H9 (cell line): ENCODE results near the gene SAT2. TPM values are rescaled to one million over a fixed set of nuclear protein-coding genes. Genes with fewer than 3 reads are reported as not detected.

ENCODE experiments used
- DNase-seq: peaks from one replicate; pipeline ENCODE4 v3.0.0-alpha.2; 2017
- H2AFZ ChIP-seq: one replicate; pipeline ENCODE4 v1.6.1; 2013; ENCODE audit warnings: mild to moderate bottlenecking, low read length, control low read depth, moderate library complexity
- H2AK5ac ChIP-seq: 2 replicates; pipeline ENCODE4 v1.6.1; 2013; ENCODE audit warnings: low read length, control low read depth, mixed read lengths; ENCODE audit not compliant: insufficient read length
- H2BK120ac ChIP-seq: one replicate; pipeline ENCODE4 v1.6.1; 2013; ENCODE audit warnings: low read depth, mild to moderate bottlenecking, low read length, control low read depth, inconsistent platforms; ENCODE audit not compliant: poor library complexity, severe bottlenecking
- H2BK12ac ChIP-seq: 2 replicates; pipeline ENCODE4 v1.6.1; 2013; ENCODE audit warnings: low read length, control low read depth, mixed read lengths, low read depth; ENCODE audit not compliant: insufficient read length
- H2BK15ac ChIP-seq: 2 replicates; pipeline ENCODE4 v1.6.1; 2013; ENCODE audit warnings: low read depth, low read length, control low read depth
- H2BK20ac ChIP-seq: one replicate; pipeline ENCODE4 v1.6.1; 2013; ENCODE audit warnings: low read depth, mild to moderate bottlenecking, low read length, control low read depth, inconsistent platforms; ENCODE audit not compliant: poor library complexity, severe bottlenecking
- H2BK5ac ChIP-seq: 2 replicates; pipeline ENCODE4 v1.6.1; 2013; ENCODE audit warnings: low read length, control low read depth, mixed read lengths; ENCODE audit not compliant: insufficient read length
- H3K14ac ChIP-seq: 2 replicates; pipeline ENCODE4 v1.6.1; 2013; ENCODE audit warnings: low read length, control low read depth; ENCODE audit not compliant: insufficient read depth
- H3K18ac ChIP-seq: 2 replicates; pipeline ENCODE4 v1.6.1; 2013; ENCODE audit warnings: low read depth, mild to moderate bottlenecking, mixed read lengths, low read length, control low read depth; ENCODE audit not compliant: insufficient read length
- H3K23ac ChIP-seq: 2 replicates; pipeline ENCODE4 v1.6.1; 2013; ENCODE audit warnings: low read length, control low read depth, mixed read lengths, low read depth; ENCODE audit not compliant: insufficient read length
- H3K23me2 ChIP-seq: 2 replicates; pipeline ENCODE4 v1.6.1; 2013; ENCODE audit warnings: low read depth, mild to moderate bottlenecking, mixed read lengths, low read length, control low read depth; ENCODE audit not compliant: insufficient read length, poor library complexity, severe bottlenecking
- H3K27ac ChIP-seq: 2 replicates; pipeline ENCODE4 v1.5.1; 2013; ENCODE audit warnings: low read length, control low read depth, mixed read lengths, low read depth; ENCODE audit not compliant: insufficient read length
- H3K27me3 ChIP-seq: 2 replicates; pipeline ENCODE4 v1.6.1; 2013; ENCODE audit warnings: low read length, control low read depth, inconsistent platforms; ENCODE audit not compliant: insufficient read depth
- H3K4ac ChIP-seq: 2 replicates; pipeline ENCODE4 v1.6.1; 2013; ENCODE audit warnings: low read depth, mild to moderate bottlenecking, control low read depth, inconsistent platforms, low read length, moderate library complexity
- H3K4me1 ChIP-seq: 2 replicates; pipeline ENCODE4 v1.6.1; 2013; ENCODE audit warnings: low read length, control low read depth, inconsistent platforms; ENCODE audit not compliant: insufficient read depth
- H3K4me2 ChIP-seq: 2 replicates; pipeline ENCODE4 v1.6.1; 2013; ENCODE audit warnings: low read length, control low read depth, mixed read lengths; ENCODE audit not compliant: insufficient read length, insufficient read depth
- H3K56ac ChIP-seq: 2 replicates; pipeline ENCODE4 v1.6.1; 2013; ENCODE audit warnings: low read depth, mild to moderate bottlenecking, mixed read lengths, low read length, control low read depth; ENCODE audit not compliant: insufficient read length
- H3K79me1 ChIP-seq: 2 replicates; pipeline ENCODE4 v1.6.1; 2013; ENCODE audit warnings: low read depth, mild to moderate bottlenecking, moderate library complexity, low read length, control low read depth, inconsistent platforms; ENCODE audit not compliant: insufficient read depth, poor library complexity, severe bottlenecking
- H3K79me2 ChIP-seq: 2 replicates; pipeline ENCODE4 v1.6.1; 2013; ENCODE audit warnings: low read length, control low read depth, inconsistent platforms; ENCODE audit not compliant: insufficient read depth
- H3K9ac ChIP-seq: 2 replicates; pipeline ENCODE4 v1.6.1; 2013; ENCODE audit warnings: low read length, control low read depth, mixed read lengths; ENCODE audit not compliant: insufficient read length; ENCODE audit errors: extremely low read depth
- H3K9me3 ChIP-seq: one replicate; pipeline ENCODE4 v1.6.1; 2013; ENCODE audit warnings: low read depth, low read length, inconsistent platforms; ENCODE audit not compliant: control insufficient read depth
- H3T11ph ChIP-seq: one replicate; pipeline ENCODE4 v1.6.1; 2013; ENCODE audit warnings: mild to moderate bottlenecking, low read length, control low read depth, inconsistent platforms
- H4K20me1 ChIP-seq: one replicate; pipeline ENCODE4 v1.6.1; 2013; ENCODE audit not compliant: control insufficient read depth, insufficient read length, insufficient read depth
- H4K5ac ChIP-seq: 2 replicates; pipeline ENCODE4 v1.6.1; 2013; ENCODE audit warnings: low read depth, mild to moderate bottlenecking, mixed read lengths, low read length, control low read depth; ENCODE audit not compliant: insufficient read length
- H4K8ac ChIP-seq: replicated peaks from 2 replicates; pipeline ENCODE4 v1.6.1; 2013; ENCODE audit warnings: low read length, control low read depth, mixed read lengths, low read depth; ENCODE audit not compliant: insufficient read length
- H4K91ac ChIP-seq: 2 replicates; pipeline ENCODE4 v1.6.1; 2013; ENCODE audit warnings: low read depth, mild to moderate bottlenecking, moderate library complexity, mixed read lengths, low read length, control low read depth; ENCODE audit not compliant: insufficient read length
- H3K27ac Mint-ChIP-seq, 3 experiments: 2 replicates in 2 of 3; 3 replicates in 1 of 3; pipeline ENCODE4 v1.8.0; 2020 to 2021; ENCODE audit warnings: mixed read lengths in 3 of 3, mild to moderate bottlenecking in 1 of 3, moderate library complexity in 1 of 3
- H3K27me3 Mint-ChIP-seq: 2 replicates; pipeline ENCODE4 v1.8.0; 2021; ENCODE audit warnings: low read depth, mild to moderate bottlenecking, moderate library complexity, mixed read lengths
- H3K36me3 Mint-ChIP-seq, 3 experiments: 2 replicates in 2 of 3; 3 replicates in 1 of 3; pipeline ENCODE4 v1.8.0; 2020 to 2021; ENCODE audit warnings: low read depth in 3 of 3, mixed read lengths in 3 of 3; ENCODE audit not compliant: insufficient read depth in 1 of 3
- H3K4me1 Mint-ChIP-seq, 2 experiments: 2 replicates each; pipeline ENCODE4 v1.8.0; 2020; ENCODE audit warnings: mixed read lengths in 2 of 2
- H3K4me3 Mint-ChIP-seq, 2 experiments: 2 replicates in 1 of 2; 3 replicates in 1 of 2; pipeline ENCODE4 v1.8.0; 2020 to 2021; ENCODE audit warnings: mild to moderate bottlenecking in 2 of 2, mixed read lengths in 2 of 2, moderate library complexity in 1 of 2
- H3K9me3 Mint-ChIP-seq, 2 experiments: 2 replicates in 1 of 2; 3 replicates in 1 of 2; pipeline ENCODE4 v1.8.0; 2020; ENCODE audit warnings: mild to moderate bottlenecking in 2 of 2, mixed read lengths in 2 of 2, moderate library complexity in 1 of 2
- WGBS: extraction: QIAGEN DNeasy Blood & Tissue Kit; methylation state at CpG from one replicate; pipeline ENCODE4 v1.1.7; 2013; ENCODE audit warnings: missing lambda C conversion rate, low lambda C conversion rate, mixed read lengths; ENCODE audit not compliant: insufficient read length; ENCODE audit errors: extremely low coverage; 5-methylcytosine and 5-hydroxymethylcytosine counted together
- total RNA-seq: library from RNA; stranded (reverse); gene quantifications from 2 replicates; pipeline ENCODE4 v1.2.1, GENCODE V29; 2021
- TF ChIP-seq, protein P1 (sequence below): fragments of 200-600 bp; sonication (generic); conservative IDR thresholded peaks from 3 replicates; pipeline ENCODE4 v1.8.0; 2021; ENCODE audit warnings: antibody characterized with exemption, mild to moderate bottlenecking

Gene SAT2
- total RNA-seq, 1 experiment from 2014 or later = 72.1 TPM

DNA sequence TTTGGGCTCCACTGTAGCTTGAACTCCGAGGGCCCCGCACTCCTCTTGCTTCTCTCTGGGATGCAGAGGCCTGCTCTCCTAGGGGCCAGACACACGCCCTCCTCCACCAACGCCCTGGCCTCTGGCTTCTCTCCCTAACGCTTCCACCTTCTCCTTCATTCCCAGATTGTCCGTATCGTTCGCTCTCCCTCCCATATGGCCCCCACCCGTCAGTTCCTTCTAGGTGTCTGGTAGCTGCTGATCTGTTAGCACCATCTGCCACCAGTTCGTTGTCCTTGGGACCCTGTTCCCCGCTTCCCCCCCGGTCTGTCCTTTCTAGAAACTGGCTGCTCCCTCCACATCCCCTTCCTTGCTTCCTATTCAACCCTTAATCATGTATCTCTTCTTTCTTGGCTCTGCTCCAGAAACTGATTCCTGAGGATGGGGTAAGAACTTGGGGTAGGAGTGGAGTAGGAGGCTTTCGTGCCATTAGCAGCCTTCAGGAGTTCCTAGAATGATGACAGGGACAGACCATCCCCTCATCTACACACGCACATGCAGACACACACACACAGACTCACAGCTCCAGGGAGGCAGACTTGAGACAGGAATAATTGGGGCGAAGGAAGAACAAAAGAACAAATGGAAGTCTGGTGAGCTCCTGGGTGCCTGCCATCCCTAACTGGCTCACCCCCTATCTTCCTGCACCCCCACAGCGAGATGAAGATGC, 27.4 kb upstream of the SAT2 start:
- H3K4me1 Mint-ChIP-seq = peaks cover 41 to 55% of the 10 kb centered on the region in 2 experiments

More for the DNA sequence above, 27.4 kb upstream of the SAT2 start:
- peaks cover 0 to 3% of the 10 kb centered on the region in 2 experiments; a peak in 1 of 5 replicates for H3K9me3 Mint-ChIP-seq
- DNase-seq = peak; percentile 29
- no peak overlapping the region for H3K4me3 Mint-ChIP-seq
- Histone ChIP-seq H3K79me1 (no peaks in the 10 kb centered on the region), H3K4ac (no peak overlapping the region), H4K91ac (no peak overlapping the region), H3K23ac (no peak overlapping the region), H4K8ac (no peak overlapping the region), H2BK12ac (no peak overlapping the region), H3K27me3 (peaks cover under 1% of the 10 kb centered on the region; the same call in 1 of the 2 replicates), H2BK120ac (no peak overlapping the region), H2AK5ac (no peak overlapping the region), H3K27ac (no peak overlapping the region), H2BK20ac (no peak overlapping the region), H3K18ac (no peak overlapping the region), H4K5ac (no peak overlapping the region), H2BK5ac (no peak overlapping the region), H3K79me2 (no peaks in the 10 kb centered on the region), H3K23me2 (peaks cover 20% of the 10 kb centered on the region), H3K4me1 (peaks cover 8% of the 10 kb centered on the region; the same call in 1 of the 2 replicates), H3T11ph (no peak overlapping the region), H3K4me2 (no peak overlapping the region), H3K14ac (no peak overlapping the region), H3K9me3 (no peaks in the 10 kb centered on the region), H2BK15ac (no peak overlapping the region), H3K56ac (no peak overlapping the region), H2AFZ (no peak overlapping the region), H4K20me1 (no peaks in the 10 kb centered on the region), H3K9ac (no peak overlapping the region)
- H3K27me3 Mint-ChIP-seq = peaks cover 41% of the 10 kb centered on the region
- WGBS = no CpG with 5 or more reads among the region's 16 CpGs
- TF ChIP-seq, protein P1, sequence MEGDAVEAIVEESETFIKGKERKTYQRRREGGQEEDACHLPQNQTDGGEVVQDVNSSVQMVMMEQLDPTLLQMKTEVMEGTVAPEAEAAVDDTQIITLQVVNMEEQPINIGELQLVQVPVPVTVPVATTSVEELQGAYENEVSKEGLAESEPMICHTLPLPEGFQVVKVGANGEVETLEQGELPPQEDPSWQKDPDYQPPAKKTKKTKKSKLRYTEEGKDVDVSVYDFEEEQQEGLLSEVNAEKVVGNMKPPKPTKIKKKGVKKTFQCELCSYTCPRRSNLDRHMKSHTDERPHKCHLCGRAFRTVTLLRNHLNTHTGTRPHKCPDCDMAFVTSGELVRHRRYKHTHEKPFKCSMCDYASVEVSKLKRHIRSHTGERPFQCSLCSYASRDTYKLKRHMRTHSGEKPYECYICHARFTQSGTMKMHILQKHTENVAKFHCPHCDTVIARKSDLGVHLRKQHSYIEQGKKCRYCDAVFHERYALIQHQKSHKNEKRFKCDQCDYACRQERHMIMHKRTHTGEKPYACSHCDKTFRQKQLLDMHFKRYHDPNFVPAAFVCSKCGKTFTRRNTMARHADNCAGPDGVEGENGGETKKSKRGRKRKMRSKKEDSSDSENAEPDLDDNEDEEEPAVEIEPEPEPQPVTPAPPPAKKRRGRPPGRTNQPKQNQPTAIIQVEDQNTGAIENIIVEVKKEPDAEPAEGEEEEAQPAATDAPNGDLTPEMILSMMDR = no peak
- H3K36me3 Mint-ChIP-seq = peaks cover 7 to 33% (median 10%) of the 10 kb centered on the region in 3 experiments; a peak in 6 of 7 replicates
- no peak overlapping the region for H3K27ac Mint-ChIP-seq
